HuH-7 (cell line): Measurements from ENCODE around the gene SCRN1.
A peak's percentile ranks its signal among the peaks of the same experiment; 100 is the strongest.

Experiments used
- DNase-seq: peaks from one replicate; pipeline ENCODE4 v3.0.0; 2011; ENCODE audit warnings: low spot score

The SCRN1 gene

GRCh38 chr7:29989257-29989995, at the start of gene SCRN1:
Gene SCRN1, minus strand, starts transcription at chr7:29989801. Its CDS starts 20,734 bp downstream, at chr7:29969067.
- DNase-seq, result peak; percentile 75

GRCh38 chr7:30038196-30038980, 48.8 kb upstream of the SCRN1 start:
- DNase-seq, result no peak

GRCh38 chr7:30036220-30036619, 46.6 kb upstream of the SCRN1 start:
- no peak for DNase-seq

- DNase-seq, result no peak
Observed at GRCh38 chr7:30034501-30034900, 44.9 kb upstream of the SCRN1 start.

- no peak for DNase-seq
Observed at GRCh38 chr7:30032310-30033125, 42.9 kb upstream of the SCRN1 start.

- peak; percentile 22 for DNase-seq
Observed at GRCh38 chr7:30029696-30030095, 40.1 kb upstream of the SCRN1 start.

GRCh38 chr7:30028749-30029635, 39.4 kb upstream of the SCRN1 start:
- DNase-seq, result peak; percentile 49

- peak; percentile 87 for DNase-seq
Observed at GRCh38 chr7:30028216-30028748, 38.7 kb upstream of the SCRN1 start, which contains the start of gene PLEKHA8. Gene PLEKHA8, plus strand, starts transcription at chr7:30028412. Its CDS starts 351 bp downstream, at chr7:30028763.

GRCh38 chr7:30027740-30028215, 38.2 kb upstream of the SCRN1 start:
- no peak for DNase-seq

- DNase-seq, result peak; percentile 20
Observed at GRCh38 chr7:30027065-30027456, 37.5 kb upstream of the SCRN1 start.

GRCh38 chr7:30026229-30027064, 36.8 kb upstream of the SCRN1 start, which contains the start of gene FKBP14:
Gene FKBP14, minus strand, starts transcription at chr7:30026702. Its CDS starts 194 bp downstream, at chr7:30026508.
- peak; percentile 93 for DNase-seq

GRCh38 chr7:30023524-30023923, 33.9 kb upstream of the SCRN1 start:
- no peak for DNase-seq

GRCh38 chr7:30022991-30023390, 33.4 kb upstream of the SCRN1 start:
- no peak for DNase-seq

- DNase-seq, result no peak
Observed at GRCh38 chr7:30020535-30020934, 30.9 kb upstream of the SCRN1 start.

- DNase-seq, result no peak
Observed at GRCh38 chr7:30019960-30020359, 30.4 kb upstream of the SCRN1 start.

- no peak for DNase-seq
Observed at GRCh38 chr7:30019387-30019786, 29.8 kb upstream of the SCRN1 start.

- no peak for DNase-seq
Observed at GRCh38 chr7:30018451-30018850, 28.9 kb upstream of the SCRN1 start.

- DNase-seq, result no peak
Observed at GRCh38 chr7:30012757-30013156, 23.2 kb upstream of the SCRN1 start.

- DNase-seq, result no peak
Observed at GRCh38 chr7:30010021-30010420, 20.4 kb upstream of the SCRN1 start.

- DNase-seq, result no peak
Observed at GRCh38 chr7:30005464-30005863, 15.9 kb upstream of the SCRN1 start.
